MM.1S (cell line): Measurements from ENCODE around the gene PLBD1.

ENCODE experiments used
- DNase-seq: peaks from one replicate; pipeline ENCODE4 v3.0.0-alpha.2; 2015
- H2AFZ ChIP-seq: fragments of 300-600 bp; sonication (generic); 2 replicates; pipeline ENCODE4 v1.6.0; 2016; ENCODE audit warnings: antibody characterized with exemption, low read length
- H3F3A ChIP-seq: fragments of 300-600 bp; sonication (generic); 2 replicates; pipeline ENCODE4 v1.6.1; 2016; ENCODE audit warnings: mild to moderate bottlenecking, antibody characterized with exemption, low read length, moderate library complexity, mixed read lengths; ENCODE audit not compliant: insufficient read depth
- H3K27ac ChIP-seq: fragments of 300-600 bp; sonication (generic); 2 replicates; pipeline ENCODE4 v1.5.1; 2016; ENCODE audit warnings: mild to moderate bottlenecking, low read length
- H3K27me3 ChIP-seq: fragments of 300-600 bp; sonication (generic); replicated peaks from 2 replicates; pipeline ENCODE4 v1.6.0; 2016; ENCODE audit warnings: low read length; ENCODE audit not compliant: insufficient read depth
- H3K36me3 ChIP-seq: fragments of 300-600 bp; sonication (generic); replicated peaks from 2 replicates; pipeline ENCODE4 v1.6.1; 2016; ENCODE audit warnings: mild to moderate bottlenecking, low read length, mixed read lengths; ENCODE audit not compliant: insufficient read depth
- H3K4me1 ChIP-seq: fragments of 300-600 bp; sonication (generic); 2 replicates; pipeline ENCODE4 v1.6.1; 2016; ENCODE audit warnings: low read length, mixed read lengths
- H3K4me2 ChIP-seq: fragments of 300-600 bp; sonication (generic); 2 replicates; pipeline ENCODE4 v1.6.0; 2016; ENCODE audit warnings: low read depth, low read length
- H3K4me3 ChIP-seq: fragments of 300-600 bp; sonication (generic); 2 replicates; pipeline ENCODE4 v1.5.1; 2016; ENCODE audit warnings: low read length, mixed read lengths
- H3K79me2 ChIP-seq: fragments of 300-600 bp; sonication (generic); 2 replicates; pipeline ENCODE4 v1.6.1; 2016; ENCODE audit warnings: mixed run types, low read length, mixed read lengths
- H3K9ac ChIP-seq: fragments of 300-600 bp; sonication (generic); 2 replicates; pipeline ENCODE4 v1.6.1; 2016; ENCODE audit warnings: low read length, mixed read lengths
- H3K9me2 ChIP-seq: fragments of 300-600 bp; sonication (generic); replicated peaks from 2 replicates; pipeline ENCODE4 v1.6.1; 2016; ENCODE audit warnings: mild to moderate bottlenecking, low read length, mixed read lengths; ENCODE audit not compliant: insufficient read depth
- H3K9me3 ChIP-seq: fragments of 300-600 bp; sonication (generic); replicated peaks from 2 replicates; pipeline ENCODE4 v1.6.1; 2016; ENCODE audit warnings: mild to moderate bottlenecking, low read length, mixed read lengths; ENCODE audit not compliant: insufficient read depth
- H4K20me1 ChIP-seq: fragments of 300-600 bp; sonication (generic); 2 replicates; pipeline ENCODE4 v1.6.1; 2016; ENCODE audit warnings: mild to moderate bottlenecking, low read length, moderate library complexity, mixed read lengths; ENCODE audit not compliant: insufficient read depth
- EZH2 ChIP-seq: fragments of 300-600 bp; sonication (generic); optimal IDR thresholded peaks from 2 replicates; pipeline ENCODE3; 2017; ENCODE audit warnings: low read depth, mild to moderate bottlenecking, antibody characterized with exemption, low read length, mixed read lengths
- EZH2phosphoT487 ChIP-seq: fragments of 300-600 bp; sonication (generic); IDR thresholded peaks from 2 replicates; pipeline ENCODE4 v1.6.1; 2018; ENCODE audit warnings: antibody characterized with exemption, low read length
- TF ChIP-seq, protein P1 (sequence below): fragments of 300-600 bp; sonication (generic); IDR thresholded peaks from 2 replicates; pipeline ENCODE4 v1.5.1; 2016; ENCODE audit warnings: antibody characterized with exemption, low read length, mixed read lengths

The PLBD1 gene

DNA sequence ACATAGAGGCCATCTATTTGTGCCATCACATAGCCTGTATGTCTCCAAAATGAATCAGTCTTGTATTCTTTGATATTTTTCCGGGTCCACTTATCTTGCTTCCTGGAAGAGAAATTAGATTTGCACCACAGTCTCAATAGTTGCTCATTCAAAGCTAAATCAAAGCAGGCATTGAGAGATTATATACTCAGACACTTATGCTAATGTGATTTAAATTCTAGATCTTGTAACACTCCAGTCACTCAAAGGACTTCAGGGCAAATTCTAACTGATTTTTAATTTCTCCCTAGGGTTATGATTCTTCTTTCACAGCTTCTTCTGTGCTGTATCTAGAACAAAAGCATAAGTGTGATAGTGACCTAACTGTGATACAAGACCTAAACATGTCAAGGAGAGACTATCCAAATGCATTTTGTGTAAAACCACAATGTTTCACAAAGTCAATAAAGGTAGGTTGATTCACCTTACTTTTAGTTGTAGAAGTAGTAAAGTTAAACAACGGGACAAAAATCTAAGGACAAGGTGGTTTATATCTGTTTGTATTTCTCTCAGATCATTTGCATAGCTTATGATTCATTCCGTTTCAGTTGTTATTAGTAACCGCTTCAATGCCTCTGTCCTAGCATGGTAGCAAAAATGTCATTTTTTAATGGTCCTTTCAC, 26.8 kb downstream of the PLBD1 start:
- Histone ChIP-seq H3F3A (no peaks in the 10 kb centered on the region), H3K4me1 (no peaks in the 10 kb centered on the region), H3K4me2 (no peak overlapping the region), H3K9me3 (no peaks in the 10 kb centered on the region), H4K20me1 (no peaks in the 10 kb centered on the region), H2AFZ (no peak overlapping the region), H3K9me2 (no peaks in the 10 kb centered on the region), H3K36me3 (no peaks in the 10 kb centered on the region), H3K79me2 (no peaks in the 10 kb centered on the region), H3K9ac (no peak overlapping the region), H3K27ac (no peak overlapping the region), H3K4me3 (no peak overlapping the region), H3K27me3 (no peaks in the 10 kb centered on the region)
- DNase-seq = no peak
- no peak for TF ChIP-seq EZH2
- TF ChIP-seq, protein P1, sequence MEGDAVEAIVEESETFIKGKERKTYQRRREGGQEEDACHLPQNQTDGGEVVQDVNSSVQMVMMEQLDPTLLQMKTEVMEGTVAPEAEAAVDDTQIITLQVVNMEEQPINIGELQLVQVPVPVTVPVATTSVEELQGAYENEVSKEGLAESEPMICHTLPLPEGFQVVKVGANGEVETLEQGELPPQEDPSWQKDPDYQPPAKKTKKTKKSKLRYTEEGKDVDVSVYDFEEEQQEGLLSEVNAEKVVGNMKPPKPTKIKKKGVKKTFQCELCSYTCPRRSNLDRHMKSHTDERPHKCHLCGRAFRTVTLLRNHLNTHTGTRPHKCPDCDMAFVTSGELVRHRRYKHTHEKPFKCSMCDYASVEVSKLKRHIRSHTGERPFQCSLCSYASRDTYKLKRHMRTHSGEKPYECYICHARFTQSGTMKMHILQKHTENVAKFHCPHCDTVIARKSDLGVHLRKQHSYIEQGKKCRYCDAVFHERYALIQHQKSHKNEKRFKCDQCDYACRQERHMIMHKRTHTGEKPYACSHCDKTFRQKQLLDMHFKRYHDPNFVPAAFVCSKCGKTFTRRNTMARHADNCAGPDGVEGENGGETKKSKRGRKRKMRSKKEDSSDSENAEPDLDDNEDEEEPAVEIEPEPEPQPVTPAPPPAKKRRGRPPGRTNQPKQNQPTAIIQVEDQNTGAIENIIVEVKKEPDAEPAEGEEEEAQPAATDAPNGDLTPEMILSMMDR = no peak

DNA sequence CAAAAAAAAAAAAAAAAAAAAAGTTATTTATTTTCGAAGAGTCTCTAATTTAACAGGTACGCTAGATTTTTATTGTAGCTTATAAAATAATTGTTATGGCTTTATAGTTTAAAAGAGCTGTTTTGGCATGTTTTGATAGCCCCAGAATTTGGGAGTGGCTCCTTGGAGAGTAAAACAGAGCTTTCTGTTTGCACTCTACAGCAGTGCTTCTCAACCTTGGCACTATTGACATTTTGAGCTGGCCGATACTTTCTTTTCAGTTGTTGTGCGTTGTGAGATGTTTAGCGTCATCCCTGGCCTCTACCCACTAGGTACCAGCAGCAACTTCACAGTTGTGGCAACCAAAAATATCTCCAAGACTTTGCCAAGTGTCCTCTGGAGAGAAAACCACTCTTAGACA, 30.6 kb downstream of the PLBD1 start:
- no peaks in the 10 kb centered on the region for H4K20me1 ChIP-seq
- no peak overlapping the region for H3K4me2 ChIP-seq
- H3K27ac ChIP-seq = no peak overlapping the region
- no peak for DNase-seq
- no peak overlapping the region for H3K4me3 ChIP-seq
- no peaks in the 10 kb centered on the region for H3F3A ChIP-seq
- H3K79me2 ChIP-seq = no peaks in the 10 kb centered on the region
- no peaks in the 10 kb centered on the region for H3K36me3 ChIP-seq
- H3K27me3 ChIP-seq = no peaks in the 10 kb centered on the region
- TF ChIP-seq, protein P1 = no peak
- TF ChIP-seq EZH2 (no peak), EZH2phosphoT487 (no peak)
- H3K4me1 ChIP-seq = no peaks in the 10 kb centered on the region
- H2AFZ ChIP-seq = no peak overlapping the region
- no peak overlapping the region for H3K9ac ChIP-seq
- no peaks in the 10 kb centered on the region for H3K9me3 ChIP-seq
- H3K9me2 ChIP-seq = no peaks in the 10 kb centered on the region

DNA sequence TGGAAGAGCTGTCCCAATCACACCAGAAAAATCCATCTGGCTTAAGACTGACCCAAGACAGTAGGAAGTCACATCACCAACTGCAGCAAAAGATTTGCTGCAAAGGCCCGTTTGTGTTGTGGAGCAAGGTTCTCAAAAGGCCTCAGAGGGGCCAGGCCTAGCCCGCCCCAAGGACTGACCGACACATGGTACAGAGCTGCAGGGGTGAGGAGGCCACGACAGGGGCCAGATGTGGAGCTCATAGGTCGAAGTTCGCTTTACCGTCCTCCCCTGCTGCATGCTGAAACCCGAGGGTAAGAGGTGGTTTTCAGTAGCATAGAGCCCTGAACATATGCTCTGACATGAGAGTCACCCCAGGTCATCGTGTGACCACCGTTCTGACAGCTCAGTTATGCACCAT, 35.5 kb downstream of the PLBD1 start:
- Histone ChIP-seq H3K9ac (no peak overlapping the region), H3K9me3 (no peaks in the 10 kb centered on the region), H3K36me3 (no peaks in the 10 kb centered on the region), H3K27me3 (no peaks in the 10 kb centered on the region), H3F3A (no peaks in the 10 kb centered on the region), H2AFZ (no peak overlapping the region), H3K4me3 (no peak overlapping the region), H3K79me2 (no peaks in the 10 kb centered on the region), H3K27ac (no peak overlapping the region), H4K20me1 (no peaks in the 10 kb centered on the region), H3K4me1 (no peaks in the 10 kb centered on the region), H3K9me2 (no peaks in the 10 kb centered on the region), H3K4me2 (no peak overlapping the region)
- DNase-seq = no peak
- TF ChIP-seq EZH2 (no peak), EZH2phosphoT487 (no peak)
- TF ChIP-seq, protein P1 = no peak
